GM19468 (cell line): Measurements from ENCODE around the gene EEFSEC.

ENCODE experiments used
- ATAC-seq: cut with Tn5 transposase; IDR thresholded peaks from one replicate; pipeline ENCODE4 v1.9.1; 2021; ENCODE audit warnings: mild to moderate bottlenecking, moderate library complexity, moderate number of reproducible peaks; ENCODE audit not compliant: unreplicated experiment; ENCODE audit errors: extremely low read depth

Gene EEFSEC

DNA sequence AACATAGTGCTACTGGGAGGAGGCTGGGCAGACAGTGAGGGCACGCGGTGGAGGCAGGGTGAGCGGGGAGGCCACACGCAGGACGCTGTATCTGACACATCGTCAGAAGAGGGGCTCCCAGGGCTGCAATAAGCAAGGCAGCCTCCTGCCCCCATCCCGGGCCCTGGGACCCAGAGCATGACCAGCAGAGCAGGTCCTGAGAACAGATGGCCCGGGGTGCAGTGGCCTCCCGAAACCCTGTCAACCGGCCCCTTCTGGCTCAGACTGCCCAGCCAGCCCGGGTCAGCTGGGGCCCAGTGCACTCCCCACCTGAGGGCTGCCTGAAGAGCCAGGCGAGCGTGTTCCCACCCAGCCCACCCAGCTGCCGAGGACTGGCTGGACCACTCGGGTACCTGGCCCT, 276.0 kb downstream of the EEFSEC start:
- no peak for ATAC-seq

DNA sequence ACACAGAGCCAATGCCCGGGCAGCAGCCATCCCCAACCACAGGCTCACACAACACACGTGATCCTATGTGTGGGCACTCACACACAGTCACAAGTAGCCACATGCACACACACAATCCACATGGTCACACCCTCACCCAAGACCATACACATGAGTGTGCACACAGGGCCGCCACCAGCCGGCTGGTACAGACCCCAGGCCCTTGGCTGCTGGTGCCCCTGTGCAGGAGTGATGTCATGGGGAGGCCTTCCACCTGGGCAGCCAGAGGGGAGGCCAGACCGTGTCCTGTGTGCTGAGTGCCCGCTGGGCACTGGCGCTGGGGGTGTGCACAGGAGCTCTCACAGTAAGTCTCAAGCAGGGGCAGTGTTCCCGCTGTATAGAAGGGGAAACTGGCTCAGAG, 276.5 kb downstream of the EEFSEC start:
- ATAC-seq, result no peak

DNA sequence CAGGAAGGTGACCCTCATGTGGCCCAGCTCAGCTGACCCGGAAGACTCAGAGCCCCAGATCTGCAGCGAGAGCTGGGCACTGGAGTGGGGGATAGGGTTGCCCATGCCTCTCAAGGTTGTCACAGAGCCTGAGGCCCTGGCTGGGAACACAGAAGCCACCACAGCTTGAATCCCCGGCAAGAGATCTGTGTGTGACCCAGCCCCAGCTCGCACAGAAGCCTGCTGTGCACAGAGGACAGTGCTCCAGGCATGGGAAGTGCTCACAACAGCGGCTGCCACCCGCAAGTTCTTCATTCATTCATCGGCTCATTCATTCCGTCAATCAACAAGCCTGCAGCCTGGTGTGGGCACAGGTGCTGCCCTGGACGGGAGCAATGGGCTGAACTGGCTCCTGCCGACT, 277.0 kb downstream of the EEFSEC start:
- ATAC-seq, result no peak

DNA sequence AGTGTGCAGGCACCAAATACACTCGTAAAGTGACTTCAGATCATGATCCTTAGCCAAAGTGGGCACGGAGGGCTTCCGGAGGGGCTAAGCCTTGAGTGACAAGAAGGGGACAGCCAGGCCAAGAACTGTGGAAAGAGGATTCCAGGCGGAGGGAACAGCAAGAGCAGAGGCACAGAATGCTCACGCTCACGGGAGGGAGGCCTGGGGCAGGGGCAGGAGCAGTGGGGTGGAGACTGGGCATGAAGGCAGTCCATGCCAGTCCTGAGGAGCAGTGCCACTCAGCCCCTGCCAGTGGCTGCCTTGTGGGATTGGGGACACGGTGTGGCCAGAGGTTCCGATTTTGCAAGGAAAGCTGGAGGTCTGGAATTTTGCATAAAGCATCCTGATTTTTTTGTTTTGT, 277.4 kb downstream of the EEFSEC start:
- ATAC-seq, result no peak

DNA sequence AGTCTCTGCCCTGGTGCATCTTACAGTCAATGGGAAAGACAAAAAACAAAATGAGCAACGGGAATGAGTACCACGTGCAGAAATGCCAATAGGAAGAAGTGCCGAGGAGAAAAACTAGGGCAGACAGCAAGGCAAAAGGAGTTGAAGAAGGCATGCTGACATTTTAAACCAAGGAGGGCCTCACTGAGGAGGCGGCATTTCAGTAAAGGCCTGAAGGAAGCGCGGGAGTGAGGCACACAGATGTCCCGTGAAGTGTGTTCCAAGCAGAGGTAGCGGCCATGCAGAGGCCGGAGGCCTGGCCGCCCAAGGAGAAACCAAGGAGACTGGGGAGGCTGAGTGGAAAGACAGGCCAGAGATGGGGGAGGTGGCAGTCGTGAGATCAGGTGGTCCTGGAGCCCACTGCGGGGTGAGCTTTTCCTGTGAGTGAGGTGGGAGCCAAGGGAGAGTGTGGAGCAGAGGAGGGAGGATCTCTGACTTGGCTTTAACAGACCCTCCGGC, 278.6 kb downstream of the EEFSEC start:
- ATAC-seq, result no peak

DNA sequence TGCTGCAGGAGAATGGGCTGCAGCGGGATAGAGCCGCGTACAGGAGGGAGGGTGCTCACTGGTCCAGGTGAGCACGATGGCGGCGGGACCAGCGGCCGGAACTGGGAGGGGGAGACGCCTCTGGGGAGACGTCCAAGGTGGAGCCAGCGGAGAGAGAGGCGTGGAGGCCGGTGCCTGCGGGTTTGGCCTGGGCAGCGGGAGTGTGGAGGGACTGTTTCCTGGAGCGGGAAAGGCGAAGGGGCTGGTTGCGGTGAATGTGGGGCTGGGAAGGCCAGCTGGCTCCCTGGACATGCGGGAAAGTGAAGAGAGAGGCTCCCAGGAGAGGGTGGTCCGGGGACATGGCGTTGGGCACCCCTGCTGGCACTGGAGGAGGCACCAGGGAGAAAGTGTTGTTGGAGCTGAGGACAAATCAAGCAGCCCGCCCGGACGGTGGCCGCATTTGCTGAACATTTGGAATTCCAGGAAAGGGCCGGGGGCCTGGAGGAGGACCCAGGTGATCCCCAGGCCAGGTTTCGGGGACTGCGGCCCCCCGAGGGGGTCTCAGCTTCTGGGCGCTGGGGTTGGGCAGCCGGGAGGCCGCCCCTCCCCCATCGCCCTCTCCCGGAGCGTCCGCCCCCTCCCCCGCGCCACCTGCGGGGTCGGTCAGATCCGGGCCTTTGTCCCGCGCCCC, 279.2 kb downstream of the EEFSEC start:
- no peak for ATAC-seq

DNA sequence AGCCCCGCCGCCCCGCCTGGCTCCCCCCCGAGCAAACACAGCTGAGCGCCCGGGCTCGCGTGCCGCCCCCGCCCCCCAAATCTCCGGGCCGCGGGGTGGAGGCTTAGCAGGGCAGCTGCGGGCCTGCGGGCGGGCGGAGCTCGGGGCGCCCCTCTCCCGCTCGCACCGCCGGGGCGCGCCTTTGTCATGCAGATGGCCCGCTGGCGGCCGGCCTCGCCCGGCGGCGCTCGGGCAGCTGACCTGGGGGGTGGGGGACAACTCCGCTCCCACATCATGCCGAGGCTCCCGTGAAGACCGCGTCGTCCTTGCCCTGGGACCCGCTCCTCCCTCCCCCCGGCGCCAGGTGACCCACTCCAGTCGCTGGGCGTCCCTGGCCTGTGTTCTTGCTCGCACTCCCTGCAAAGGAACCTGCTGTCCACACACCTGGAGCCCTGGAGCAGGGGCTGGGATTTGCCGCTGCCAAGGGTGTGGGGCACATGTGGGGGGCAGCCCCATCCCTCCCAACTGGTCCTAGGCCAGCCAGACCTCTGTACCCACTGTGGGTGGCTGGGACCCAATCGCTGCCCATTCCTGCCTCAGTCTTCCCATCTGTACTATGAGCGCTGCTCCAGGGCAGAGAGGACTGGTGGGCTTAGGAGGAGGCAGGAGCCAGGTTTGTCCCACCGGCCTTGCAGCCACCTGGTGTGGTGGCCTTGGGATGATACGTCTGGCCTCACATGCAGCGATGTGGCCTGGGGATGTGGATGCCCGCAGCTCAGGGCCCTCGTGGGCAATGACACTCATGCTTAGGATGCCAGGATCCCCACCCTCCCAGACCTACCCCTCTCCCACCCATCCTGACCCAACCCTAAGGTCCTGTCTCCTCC, 279.9 kb downstream of the EEFSEC start:
- ATAC-seq, result no peak

DNA sequence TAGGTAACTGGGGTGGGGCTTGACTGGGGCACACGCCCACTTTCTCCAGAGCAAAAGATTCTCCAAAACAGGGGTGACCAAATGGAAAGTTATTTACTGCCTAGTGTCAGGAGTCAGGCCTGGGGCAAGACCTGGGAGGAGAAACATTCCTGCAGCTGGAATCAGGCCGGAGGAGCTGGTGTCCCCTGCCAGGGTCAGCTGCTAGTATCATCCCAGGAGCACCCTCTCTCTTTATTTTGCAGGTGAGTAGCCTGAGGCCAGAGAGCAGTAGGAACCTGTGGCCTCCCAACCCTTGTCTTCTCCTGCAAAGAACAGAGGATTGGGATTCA, 280.5 kb downstream of the EEFSEC start:
- no peak for ATAC-seq

DNA sequence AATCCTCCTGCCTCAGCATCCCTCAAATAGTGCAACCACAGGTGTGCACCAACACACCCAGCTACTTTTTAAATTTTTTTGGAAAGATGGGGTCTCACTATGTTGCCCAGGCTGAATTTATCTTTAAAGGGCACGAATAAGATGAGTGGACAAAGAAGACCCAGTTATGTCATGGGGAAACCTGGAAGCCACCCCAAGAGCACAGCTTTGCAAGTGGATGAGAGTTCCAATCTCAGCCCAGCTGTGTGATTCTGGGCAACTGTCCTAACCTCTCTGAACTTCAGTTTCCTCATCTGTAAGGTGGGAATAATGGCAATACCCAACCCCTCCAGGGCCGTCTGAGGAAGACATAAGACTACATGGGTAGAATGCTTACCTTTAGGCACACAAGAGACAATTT, 281.2 kb downstream of the EEFSEC start:
- ATAC-seq, result no peak

DNA sequence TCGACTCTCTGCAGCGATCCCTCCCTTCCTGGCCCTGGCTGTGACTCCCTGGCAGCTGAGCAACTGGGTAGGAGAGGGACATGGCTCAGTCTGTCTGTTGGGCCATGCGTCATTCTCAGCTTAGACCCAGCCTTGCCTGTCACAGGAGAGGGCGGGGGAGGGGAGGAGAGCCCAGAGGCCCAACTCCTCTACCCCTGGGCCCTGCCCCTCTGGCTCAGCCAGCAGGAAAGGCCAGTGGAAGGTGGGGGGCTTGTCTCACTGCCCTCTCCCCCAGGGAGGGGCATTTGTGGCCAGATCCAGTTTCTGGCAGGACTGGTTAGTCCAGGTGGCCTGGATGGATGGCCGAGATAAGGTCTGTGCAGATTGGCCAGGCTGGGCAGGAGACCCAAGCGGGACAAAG, 281.8 kb downstream of the EEFSEC start:
- ATAC-seq, result no peak

DNA sequence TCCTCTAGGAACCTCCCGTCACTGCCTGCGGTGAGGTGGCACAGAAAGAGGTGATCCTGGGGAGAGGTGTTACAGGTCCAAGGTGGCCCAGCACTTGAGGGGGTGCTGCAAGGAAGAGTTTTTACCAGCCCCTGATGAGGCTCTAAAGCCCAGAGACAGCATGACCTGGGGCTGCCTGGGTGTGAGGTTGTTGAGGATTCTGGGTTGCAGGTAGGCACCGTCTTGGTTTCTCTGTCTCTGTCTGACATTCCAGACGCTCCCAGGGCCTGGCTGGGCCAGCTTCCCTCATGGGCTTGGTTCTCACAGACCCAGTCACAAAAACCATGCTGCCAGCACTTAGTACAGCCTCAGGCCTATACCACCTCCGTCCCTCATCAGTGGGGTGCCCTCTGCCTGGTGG, 282.3 kb downstream of the EEFSEC start:
- no peak for ATAC-seq

DNA sequence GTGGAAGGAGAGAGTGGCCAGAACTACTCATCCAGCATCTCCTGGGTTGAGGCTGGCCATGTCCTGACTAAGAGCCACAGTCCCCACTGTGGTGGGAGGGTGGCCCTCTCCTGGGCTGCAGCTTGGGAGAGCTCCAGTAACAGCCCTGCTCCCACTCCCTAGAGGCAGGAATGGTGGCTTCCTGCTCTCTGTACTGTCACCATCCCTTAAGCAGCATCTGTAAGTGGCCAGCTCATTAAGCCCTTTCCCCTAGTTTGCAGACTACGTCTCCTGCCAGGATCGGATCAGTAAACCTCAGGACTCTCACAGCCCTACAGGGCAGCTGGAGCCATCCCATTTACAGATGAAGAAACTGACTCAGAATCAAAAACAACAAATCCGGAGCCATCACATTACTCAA, 282.9 kb downstream of the EEFSEC start:
- ATAC-seq, result no peak

DNA sequence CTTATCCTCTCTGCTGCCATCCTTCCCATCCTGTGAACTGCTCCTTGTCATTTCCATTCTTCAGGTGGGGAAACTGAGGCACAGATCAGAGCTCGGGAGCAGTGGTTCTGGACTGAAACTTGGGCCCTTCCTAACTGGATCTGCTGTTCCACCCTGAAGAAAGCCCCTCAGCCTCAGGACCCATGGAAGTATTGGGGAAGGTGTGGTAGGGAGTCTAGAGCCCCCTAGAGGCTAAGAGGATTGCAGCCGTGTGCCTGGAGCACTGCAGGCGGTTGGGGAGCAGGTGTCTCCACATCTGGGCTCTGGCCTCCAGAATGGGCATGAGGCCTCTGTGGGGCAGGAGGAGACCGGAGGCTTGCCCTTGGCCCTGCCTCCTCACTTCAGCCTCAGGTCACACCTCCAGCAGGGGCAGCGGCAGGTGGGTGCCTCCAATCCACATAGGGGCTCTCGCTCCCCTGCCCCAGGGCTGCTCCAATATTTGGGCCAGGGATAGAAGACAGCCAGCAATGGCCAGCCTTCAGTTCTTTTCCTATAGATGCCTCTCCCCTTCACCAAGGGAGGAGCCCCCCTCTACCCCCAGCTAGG, 285.3 kb downstream of the EEFSEC start:
- no peak for ATAC-seq

DNA sequence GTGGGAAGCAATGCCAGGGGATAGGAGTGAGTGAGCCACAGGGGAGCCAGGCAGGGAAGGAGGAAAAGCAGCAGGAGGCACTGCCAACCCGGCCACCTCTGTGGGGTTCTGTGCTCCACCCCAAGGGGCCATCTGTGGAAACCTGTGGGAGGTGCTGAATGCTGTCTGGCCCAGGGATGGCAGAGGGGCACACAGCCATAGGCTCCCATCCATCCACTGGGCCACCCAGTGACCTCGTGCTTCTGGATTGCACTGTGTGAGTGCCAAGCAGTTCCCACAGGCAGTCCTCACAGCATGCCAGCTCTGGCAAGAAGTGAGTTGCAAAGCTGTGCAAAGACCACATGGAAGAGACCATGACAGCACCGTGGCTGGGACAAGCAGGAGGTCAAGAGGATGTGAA, 285.9 kb downstream of the EEFSEC start:
- no peak for ATAC-seq

DNA sequence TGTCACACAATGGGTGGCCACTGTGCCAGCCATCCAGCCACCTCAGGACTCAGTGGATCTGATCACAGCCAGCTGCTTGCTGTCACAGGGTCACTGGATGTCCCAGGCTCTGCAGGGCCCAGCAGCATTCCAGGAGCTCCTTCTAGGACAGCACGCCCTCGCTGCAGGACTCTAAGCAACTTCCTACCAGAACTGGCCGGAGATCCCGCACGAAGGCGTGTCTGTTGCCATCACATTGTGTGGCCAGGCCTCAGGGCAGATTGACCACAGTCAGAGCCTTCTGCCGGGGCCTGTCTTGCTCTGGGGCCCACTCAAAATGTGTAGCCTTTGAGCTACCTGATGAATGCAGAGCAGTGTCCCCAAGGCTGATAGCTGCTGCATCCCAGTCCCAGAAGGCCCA, 288.8 kb downstream of the EEFSEC start:
- no peak for ATAC-seq

DNA sequence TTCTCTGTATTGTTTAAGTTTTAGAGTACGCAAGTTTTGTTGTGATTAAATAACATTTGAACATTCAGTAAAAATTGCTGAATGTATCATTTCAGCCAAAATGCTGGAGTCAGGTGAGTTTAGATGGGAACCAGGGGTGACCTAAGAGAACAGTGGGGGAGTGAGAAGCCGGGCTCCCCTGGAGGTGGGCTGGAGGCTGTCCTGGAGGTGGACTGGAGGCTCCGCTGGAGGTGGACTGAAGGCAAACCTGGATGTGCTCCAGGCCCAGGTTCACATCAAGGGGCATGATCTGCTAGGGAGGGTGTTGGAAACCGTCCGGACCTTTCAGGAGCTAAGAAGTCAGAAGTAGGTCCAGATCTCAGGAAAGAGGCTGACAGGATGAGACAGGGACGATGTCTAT, 289.7 kb downstream of the EEFSEC start:
- ATAC-seq, result no peak

DNA sequence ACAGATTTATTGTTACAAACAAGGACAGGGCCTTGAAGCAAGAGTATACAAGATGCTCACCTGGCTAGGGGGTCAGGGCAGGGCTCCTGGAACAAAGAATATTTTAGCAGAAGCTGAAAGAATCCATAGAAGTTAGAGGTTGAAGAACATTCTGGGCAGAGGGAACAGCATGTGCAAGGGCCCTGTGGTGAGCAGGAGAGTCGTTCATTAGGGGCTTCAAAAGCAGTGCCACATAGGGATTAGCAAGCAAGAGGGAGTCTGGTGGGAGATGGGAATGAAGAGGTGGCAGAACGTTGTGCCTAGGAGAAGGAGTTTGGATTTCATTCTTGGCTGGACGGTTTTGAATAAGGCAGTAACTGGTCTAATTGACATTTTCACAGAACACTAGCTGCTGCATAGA, 290.5 kb downstream of the EEFSEC start:
- ATAC-seq, result no peak

DNA sequence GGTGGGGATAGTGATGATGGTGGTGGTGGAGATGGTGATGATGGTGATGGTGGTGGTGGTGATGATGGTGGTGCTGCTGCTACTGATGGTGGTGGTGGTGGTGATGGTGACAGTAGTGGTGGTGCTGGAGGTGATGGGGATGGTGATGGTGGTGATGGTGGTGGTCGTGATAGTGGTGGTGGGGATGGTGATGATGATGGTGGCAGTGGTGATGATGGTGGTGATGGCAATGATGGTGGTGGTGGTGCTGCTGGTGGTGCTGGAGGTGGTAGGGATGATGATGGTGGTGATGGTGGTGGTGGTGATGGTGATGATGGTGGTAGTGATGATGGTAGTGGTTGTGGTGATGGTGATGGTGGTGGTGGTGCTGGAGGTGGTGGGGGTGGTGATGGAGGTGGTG, 292.1 kb downstream of the EEFSEC start:
- no peak for ATAC-seq

DNA sequence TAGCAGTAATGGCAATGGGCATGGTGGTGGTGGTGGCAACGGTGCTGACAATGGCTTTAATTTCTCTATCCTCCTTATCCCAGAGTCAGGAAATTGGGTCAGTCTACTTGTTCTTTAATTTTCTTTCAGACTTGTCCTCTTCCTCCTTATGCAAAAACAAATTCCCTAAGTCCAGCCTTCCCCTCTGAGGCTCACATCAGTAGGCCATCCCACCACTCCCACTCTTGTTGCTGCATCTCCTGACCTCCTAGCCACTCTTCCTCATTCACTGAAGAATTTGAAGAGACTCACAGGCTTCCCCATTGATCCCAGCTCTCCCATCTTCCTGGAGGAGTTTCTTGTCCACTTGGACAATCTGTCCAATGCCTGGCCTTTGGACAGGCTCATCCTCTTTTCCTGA, 293.5 kb downstream of the EEFSEC start:
- no peak for ATAC-seq

DNA sequence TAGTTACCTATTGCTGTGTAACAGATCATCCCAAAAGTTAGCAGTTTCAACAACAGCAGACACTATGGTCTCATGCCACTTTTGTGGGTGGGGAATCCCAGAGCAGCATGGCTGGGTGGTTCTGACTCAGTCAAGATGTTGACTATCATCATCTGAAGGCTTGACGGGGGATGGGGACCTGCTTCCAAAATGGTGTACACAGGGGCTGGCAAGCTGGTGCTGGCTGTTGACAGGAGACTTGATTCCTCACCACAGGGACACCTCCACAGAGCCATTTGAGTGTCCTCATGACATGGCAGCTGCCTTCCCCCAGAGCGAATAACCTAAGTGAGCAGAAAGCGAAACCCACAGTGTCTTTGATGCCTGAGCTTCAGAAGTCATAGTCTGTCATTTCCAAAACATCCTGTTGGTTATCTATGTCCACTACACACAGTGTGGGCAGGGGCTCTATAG, 294.3 kb downstream of the EEFSEC start:
- ATAC-seq, result no peak

DNA sequence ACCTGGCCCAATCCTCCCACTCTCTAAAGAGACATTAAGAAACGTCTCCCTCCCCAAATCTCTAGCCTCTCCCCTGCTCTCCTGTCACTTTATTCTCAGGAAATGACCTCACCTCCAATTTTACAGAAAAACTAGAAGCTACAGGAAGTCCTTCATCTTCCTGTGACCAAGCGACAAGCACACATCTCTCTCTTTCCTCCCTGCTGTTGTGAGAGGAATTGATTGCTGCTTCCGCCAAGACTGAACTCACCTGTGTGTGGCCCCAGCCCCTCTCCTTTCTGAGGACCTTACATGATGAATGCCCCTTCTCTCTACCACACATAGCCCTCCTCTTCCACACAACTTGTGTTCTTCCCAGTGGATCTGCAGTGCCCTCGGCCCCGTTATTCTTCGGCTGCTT, 295.2 kb downstream of the EEFSEC start:
- no peak for ATAC-seq
